ENCODE results near the gene C22orf39. TPM values are rescaled to one million over a fixed set of nuclear protein-coding genes. Genes with fewer than 3 reads are reported as not detected.

C22orf39 gene
- total RNA-seq, 1 experiment from 2014 or later, result 22.2 TPM

- H3K27me3 Mint-ChIP-seq (ENCODE audit: insufficient read depth, unreplicated experiment), result no peaks in the 10 kb centered on the region
- peaks cover 18% of the 10 kb centered on the region for H3K36me3 Mint-ChIP-seq (ENCODE audit: insufficient read depth, unreplicated experiment)
- peaks cover 6% of the 10 kb centered on the region for H3K4me1 Mint-ChIP-seq (ENCODE audit: insufficient read depth, unreplicated experiment)
- TF ChIP-seq CTCF (IDR thresholded peaks at IDR 0.05; ENCODE audit: unreplicated experiment), result no peak
- no TSS peak for BruUV-seq (replicated peaks)
- no peak overlapping the region for H3K27ac Mint-ChIP-seq (ENCODE audit: low read depth, unreplicated experiment)
- POLR2A ChIA-PET, result interaction anchor here (1.3 kb wide), 1 partner anchor 9 kb away, joined by 4 read pairs; the partner anchor contains the start of gene CDC45
- no peak overlapping the region for H3K4me3 Mint-ChIP-seq (ENCODE audit: unreplicated experiment)
- DNase-seq (ENCODE audit: unreplicated experiment), result no peak
- intact Hi-C loops (cut with micrococcal nuclease), result no loop called here
- CTCF ChIA-PET, result interaction anchor here (0.6 to 2.4 kb wide), 3 partner anchors 142 to 198 kb away, joined by 3 to 16 read pairs (median 8); no protein-coding TSS in a partner anchor
- H3K9me3 Mint-ChIP-seq (ENCODE audit: unreplicated experiment), result no peaks in the 10 kb centered on the region
These were observed 40.8 kb upstream of the C22orf39 start for GRCh38 chr22:19488285-19488684.

- Mint-ChIP-seq H3K36me3 (ENCODE audit: insufficient read depth, unreplicated experiment) (peaks cover 14% of the 10 kb centered on the region), H3K27me3 (ENCODE audit: insufficient read depth, unreplicated experiment) (no peaks in the 10 kb centered on the region), H3K4me1 (ENCODE audit: insufficient read depth, unreplicated experiment) (peaks cover 13% of the 10 kb centered on the region), H3K27ac (ENCODE audit: low read depth, unreplicated experiment) (no peak overlapping the region), H3K9me3 (ENCODE audit: unreplicated experiment) (no peaks in the 10 kb centered on the region), H3K4me3 (ENCODE audit: unreplicated experiment) (no peak overlapping the region)
- BruUV-seq (replicated peaks), result no TSS peak
- ChIA-PET POLR2A (interaction anchor here (1.0 kb wide), 1 partner anchor 197 kb away, joined by 3 read pairs; no protein-coding TSS in a partner anchor), CTCF (interaction anchor here (0.6 to 0.7 kb wide), 2 partner anchors 143 to 148 kb away, joined by 4 to 5 read pairs; no protein-coding TSS in a partner anchor)
- intact Hi-C loops (cut with micrococcal nuclease), result no loop called here
- peak; percentile 58 for DNase-seq (ENCODE audit: unreplicated experiment)
- no peak for TF ChIP-seq CTCF (IDR thresholded peaks at IDR 0.05; ENCODE audit: unreplicated experiment)
These were observed 36.2 kb upstream of the C22orf39 start for GRCh38 chr22:19483481-19484244.

GRCh38 chr22:19482297-19482696, 34.8 kb upstream of the C22orf39 start:
- intact Hi-C loops (cut with micrococcal nuclease), result no loop called here
- no peak for TF ChIP-seq CTCF (IDR thresholded peaks at IDR 0.05; ENCODE audit: unreplicated experiment)
- no peak for DNase-seq (ENCODE audit: unreplicated experiment)
- POLR2A ChIA-PET, result interaction anchor here (1.0 kb wide), 1 partner anchor 190 kb away, joined by 3 read pairs; no protein-coding TSS in a partner anchor
- H3K9me3 Mint-ChIP-seq (ENCODE audit: unreplicated experiment), result no peaks in the 10 kb centered on the region
- CTCF ChIA-PET, result no interaction called here
- peaks cover 14% of the 10 kb centered on the region for H3K36me3 Mint-ChIP-seq (ENCODE audit: insufficient read depth, unreplicated experiment)
- no peak overlapping the region for H3K27ac Mint-ChIP-seq (ENCODE audit: low read depth, unreplicated experiment)
- no TSS peak for BruUV-seq (replicated peaks)
- no peak overlapping the region for H3K4me3 Mint-ChIP-seq (ENCODE audit: unreplicated experiment)
- peaks cover 22% of the 10 kb centered on the region for H3K4me1 Mint-ChIP-seq (ENCODE audit: insufficient read depth, unreplicated experiment)
- H3K27me3 Mint-ChIP-seq (ENCODE audit: insufficient read depth, unreplicated experiment), result no peaks in the 10 kb centered on the region

GRCh38 chr22:19480789-19481188, 33.3 kb upstream of the C22orf39 start:
- no peak for DNase-seq (ENCODE audit: unreplicated experiment)
- BruUV-seq (replicated peaks), result TSS peak; percentile 20
- POLR2A ChIA-PET, result interaction anchor here (1.7 to 5.5 kb wide), 5 partner anchors 31 to 302 kb away, joined by 5 to 59 read pairs (median 10); partner anchors contain the start of genes C22orf39, HIRA, MRPL40 and SLC25A1

More at GRCh38 chr22:19480789-19481188, 33.3 kb upstream of the C22orf39 start:
- CTCF ChIA-PET, result interaction anchor here (1.4 kb wide), 1 partner anchor 149 kb away, joined by 3 read pairs; no protein-coding TSS in a partner anchor
- TF ChIP-seq CTCF (IDR thresholded peaks at IDR 0.05; ENCODE audit: unreplicated experiment), result no peak
- intact Hi-C loops (cut with micrococcal nuclease), result no loop called here
- Mint-ChIP-seq H3K4me1 (ENCODE audit: insufficient read depth, unreplicated experiment) (peaks cover 31% of the 10 kb centered on the region), H3K27me3 (ENCODE audit: insufficient read depth, unreplicated experiment) (no peaks in the 10 kb centered on the region), H3K4me3 (ENCODE audit: unreplicated experiment) (peak overlapping the region; percentile 96), H3K9me3 (ENCODE audit: unreplicated experiment) (no peaks in the 10 kb centered on the region), H3K27ac (ENCODE audit: low read depth, unreplicated experiment) (no peak overlapping the region), H3K36me3 (ENCODE audit: insufficient read depth, unreplicated experiment) (peaks cover 18% of the 10 kb centered on the region)
